GM19372 (cell line): ENCODE data around the gene TET1.
"Not testable (repeated sequence)": the region's sequence is repeated elsewhere in the genome, so short reads cannot be mapped to it uniquely, and the experiment has no call there.

Experiments
- ATAC-seq: cut with Tn5 transposase; IDR thresholded peaks from one replicate; pipeline ENCODE4 v1.9.1; 2021; ENCODE audit warnings: mild to moderate bottlenecking, low read depth, moderate library complexity; ENCODE audit not compliant: unreplicated experiment

The TET1 gene

DNA sequence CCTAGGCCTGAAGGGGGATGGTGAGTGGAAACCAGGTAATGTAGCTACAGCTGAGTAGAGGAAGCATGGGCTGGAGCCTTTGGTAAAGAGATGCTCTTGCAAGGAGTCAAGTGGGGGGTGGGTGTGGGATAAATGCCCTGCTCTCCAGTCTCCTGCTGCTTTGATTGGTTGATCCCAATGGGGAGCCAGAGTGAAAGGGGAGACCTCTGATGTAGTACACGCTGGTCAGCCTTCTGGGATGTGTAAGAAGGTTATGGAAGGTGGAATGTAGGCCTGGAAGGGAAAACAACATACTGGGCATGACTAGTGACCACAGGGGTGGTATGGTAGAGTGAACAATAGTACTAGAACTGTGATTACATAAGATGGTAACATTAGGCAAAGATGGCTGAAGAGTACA lies 44.3 kb downstream of the TET1 start:
- no peak for ATAC-seq

DNA sequence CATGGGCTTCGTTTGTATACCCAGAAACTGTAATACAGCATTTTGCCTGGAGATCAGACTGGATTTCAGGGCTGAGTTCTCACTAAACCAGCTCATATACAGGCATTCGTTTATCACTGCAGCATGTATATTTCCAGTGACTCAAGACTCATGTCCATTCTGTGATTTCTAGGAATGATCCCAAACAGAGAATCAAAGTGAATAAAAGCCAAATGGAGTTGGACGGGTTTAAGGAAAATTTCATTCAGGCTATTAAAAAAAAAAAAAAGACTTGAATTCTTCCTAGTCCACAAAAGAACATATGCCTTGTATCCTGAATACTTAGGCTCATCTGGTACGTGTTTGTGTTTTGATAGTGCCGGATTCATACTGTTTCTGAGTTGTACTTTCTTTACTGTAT lies 46.8 kb downstream of the TET1 start:
- ATAC-seq: no peak

- not testable (repeated sequence) for ATAC-seq
Measured at GRCh38 chr10:68610023-68610422, 49.9 kb downstream of the TET1 start.

DNA sequence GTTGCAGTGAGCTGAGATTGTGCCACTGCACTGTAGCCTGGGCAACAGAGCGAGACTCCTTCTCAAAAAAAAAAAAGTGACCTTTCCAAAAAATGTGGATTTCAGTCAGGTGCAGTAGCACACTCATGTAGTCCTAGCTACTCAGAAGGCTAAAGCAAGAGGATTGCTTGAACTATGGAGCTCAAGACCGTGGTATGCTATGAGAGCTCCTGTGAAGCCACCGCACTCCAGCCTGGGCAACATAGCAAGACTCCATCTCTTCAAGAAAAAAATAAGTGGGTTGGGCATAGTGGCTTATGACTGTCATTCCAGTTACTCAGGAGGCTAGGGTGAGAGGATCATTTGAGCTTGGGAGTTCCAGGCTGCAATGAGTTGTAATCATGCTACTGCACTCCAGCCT lies 51.1 kb downstream of the TET1 start:
- ATAC-seq: no peak

DNA sequence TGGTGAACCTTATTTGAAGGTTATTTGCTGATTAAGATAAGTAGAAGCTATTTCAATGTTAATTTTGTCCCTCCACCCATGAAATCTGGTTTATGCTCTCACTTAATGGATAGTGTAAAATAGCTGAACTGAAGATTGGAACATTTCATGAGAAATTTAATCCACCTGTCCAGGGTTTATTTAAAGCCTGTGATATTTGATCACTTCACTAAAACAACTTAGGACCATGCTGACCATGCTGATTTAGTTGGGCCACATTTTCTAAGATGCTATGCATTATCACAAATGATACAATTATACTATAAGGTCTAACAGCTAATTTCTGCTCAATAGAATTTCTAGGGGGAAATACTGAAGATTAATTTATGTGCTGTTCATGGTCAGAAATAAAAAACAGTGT lies 53.8 kb downstream of the TET1 start:
- not testable (repeated sequence) for ATAC-seq

- not testable (repeated sequence) for ATAC-seq
Measured at GRCh38 chr10:68617691-68618090, 57.6 kb downstream of the TET1 start.

- ATAC-seq: no peak
Measured at GRCh38 chr10:68618234-68618633, 58.1 kb downstream of the TET1 start.

DNA sequence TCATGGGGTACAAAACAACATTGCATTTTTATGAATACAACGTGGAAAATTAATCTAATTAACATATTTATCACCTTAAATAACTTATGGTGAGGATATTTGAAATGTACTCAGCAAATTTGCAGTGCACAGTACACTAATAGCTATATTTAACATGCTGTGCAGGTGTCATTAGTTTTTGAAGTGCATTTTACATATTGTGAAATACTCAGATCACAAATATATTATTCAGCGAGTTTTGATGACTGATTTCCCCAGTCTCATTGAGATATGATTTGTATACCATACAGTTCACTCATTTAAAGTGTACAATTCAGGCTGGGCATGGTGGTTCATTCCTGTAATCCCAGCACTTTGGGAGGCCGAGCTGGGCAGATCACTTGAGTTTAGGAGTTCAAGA lies 59.5 kb downstream of the TET1 start:
- no peak for ATAC-seq

DNA sequence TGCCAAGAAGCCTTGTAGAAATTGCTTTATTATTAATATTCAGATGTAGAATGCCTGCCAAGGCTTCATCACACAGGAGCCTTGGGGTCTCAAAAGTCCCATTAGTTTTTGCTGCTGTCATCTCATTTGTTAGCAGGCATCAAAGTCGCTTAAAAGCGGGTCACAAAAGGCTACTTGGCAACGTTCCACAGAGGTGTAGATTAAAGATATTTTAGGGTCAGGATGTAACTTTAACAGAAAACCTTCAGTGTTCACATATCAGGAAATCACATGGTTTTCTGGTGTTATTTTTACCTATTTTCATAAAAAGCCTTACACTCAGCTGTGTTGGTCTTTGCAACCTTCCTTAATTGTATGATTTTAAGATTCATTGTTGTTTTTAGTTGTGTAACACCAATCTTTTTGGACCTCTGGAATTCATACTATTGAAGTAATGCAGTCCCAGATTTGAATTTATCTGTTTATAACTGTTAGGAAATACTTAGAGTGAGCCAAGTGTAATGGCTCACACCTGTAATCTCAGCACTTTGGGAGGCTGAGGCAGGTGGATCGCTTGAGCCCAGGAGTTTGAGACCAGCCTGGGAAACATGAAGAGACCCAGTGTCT lies 65.3 kb downstream of the TET1 start:
- ATAC-seq: no peak

DNA sequence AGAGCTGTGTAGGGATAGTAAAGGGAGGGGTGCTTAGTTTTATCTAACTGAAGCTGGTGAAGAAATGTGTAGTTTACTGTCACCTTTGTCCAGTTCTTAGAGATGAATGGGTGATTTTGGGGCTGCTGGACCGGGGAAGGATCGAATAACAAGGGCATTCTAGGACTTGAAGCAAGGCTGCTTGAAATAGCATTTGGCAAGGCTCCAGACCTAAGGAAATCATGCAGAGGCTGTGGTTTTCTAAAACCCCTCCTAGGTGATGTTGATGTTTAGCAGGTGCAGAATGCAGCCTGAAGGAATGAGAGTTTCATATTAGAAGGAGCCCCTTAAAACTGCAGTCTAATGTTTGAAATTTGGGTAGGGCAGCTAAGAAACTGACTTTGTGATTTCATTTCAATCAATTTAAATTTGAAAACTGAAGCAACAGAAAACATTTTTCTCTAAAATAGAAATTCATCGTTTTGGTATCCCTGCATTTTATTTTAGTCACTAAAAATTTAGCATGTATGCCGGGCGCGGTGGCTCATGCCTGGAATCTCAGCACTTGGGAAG lies 68.5 kb downstream of the TET1 start:
- no peak for ATAC-seq

GRCh38 chr10:68632271-68632560 lies 72.1 kb downstream of the TET1 start:
- not testable (repeated sequence) for ATAC-seq

DNA sequence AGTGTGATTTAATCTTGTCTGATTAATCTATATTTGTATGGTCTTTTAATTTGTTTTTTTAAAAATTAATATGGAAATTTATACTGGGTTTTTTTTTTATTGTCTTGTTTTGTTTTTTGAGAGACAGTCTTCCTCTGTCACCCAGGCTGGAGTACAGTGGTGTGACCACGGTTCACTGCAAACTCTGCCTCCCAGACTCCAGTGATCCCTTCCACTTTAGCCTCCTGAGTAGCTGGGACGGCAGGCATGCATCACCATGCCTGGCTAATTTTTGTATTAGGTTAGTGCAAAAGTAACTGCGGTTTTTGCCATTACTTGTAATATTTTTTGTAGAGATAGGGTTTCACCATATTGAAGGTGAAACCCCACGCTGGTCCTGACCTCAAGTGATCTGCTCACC lies 73.1 kb downstream of the TET1 start:
- no peak for ATAC-seq

DNA sequence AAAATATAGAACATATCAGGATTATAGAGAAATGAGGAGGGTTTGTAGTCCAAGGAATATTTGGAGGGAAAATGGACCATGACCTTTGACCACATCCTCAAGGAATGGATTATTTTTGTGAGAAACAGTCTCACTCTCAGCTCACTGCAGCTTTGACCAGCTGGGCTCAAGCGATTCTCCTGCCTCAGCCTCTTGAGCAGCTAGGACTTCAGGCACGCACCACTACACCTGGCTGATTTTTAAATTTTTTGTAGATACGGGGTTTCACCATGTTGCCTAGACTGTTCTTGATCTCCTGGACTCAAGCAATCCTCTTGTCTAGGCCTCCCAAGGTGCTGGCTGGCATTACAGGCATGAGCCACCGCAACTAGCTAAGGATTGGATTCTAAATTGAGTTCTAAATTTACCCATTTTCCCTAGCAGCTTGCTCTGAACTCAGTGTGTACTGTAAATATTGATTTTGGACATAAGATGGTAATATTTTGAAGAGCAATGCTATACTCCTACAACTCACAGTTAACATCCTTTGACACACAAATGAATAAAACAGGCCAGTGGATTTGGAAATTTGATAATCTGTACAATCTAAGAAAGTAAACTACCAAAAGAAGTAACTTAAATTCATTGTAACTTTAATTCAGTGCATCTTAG lies 73.8 kb downstream of the TET1 start:
- ATAC-seq: no peak

- no peak for ATAC-seq
Measured at GRCh38 chr10:68636335-68636734, 76.2 kb downstream of the TET1 start.

DNA sequence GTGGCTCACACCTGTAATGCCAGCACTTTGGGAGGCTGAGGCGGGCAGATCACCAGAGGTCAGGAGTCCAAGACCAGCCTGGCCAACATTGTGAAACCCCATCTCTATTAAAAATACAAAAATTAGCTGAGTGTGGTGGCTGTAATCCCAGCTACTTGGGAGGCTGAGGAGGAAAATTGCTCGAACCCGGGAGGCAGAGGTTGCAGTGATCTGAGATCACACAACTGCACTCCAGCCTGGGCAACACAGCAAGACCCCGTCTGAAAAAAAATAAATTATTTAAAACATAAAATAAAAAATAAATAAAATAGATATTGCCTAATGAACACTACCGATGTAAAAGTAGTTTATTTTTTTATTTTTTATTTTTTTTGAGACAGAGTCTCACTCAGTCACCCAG lies 83.4 kb downstream of the TET1 start:
- not testable (repeated sequence) for ATAC-seq

- no peak for ATAC-seq
Measured at GRCh38 chr10:68647672-68648341, 87.7 kb downstream of the TET1 start.

DNA sequence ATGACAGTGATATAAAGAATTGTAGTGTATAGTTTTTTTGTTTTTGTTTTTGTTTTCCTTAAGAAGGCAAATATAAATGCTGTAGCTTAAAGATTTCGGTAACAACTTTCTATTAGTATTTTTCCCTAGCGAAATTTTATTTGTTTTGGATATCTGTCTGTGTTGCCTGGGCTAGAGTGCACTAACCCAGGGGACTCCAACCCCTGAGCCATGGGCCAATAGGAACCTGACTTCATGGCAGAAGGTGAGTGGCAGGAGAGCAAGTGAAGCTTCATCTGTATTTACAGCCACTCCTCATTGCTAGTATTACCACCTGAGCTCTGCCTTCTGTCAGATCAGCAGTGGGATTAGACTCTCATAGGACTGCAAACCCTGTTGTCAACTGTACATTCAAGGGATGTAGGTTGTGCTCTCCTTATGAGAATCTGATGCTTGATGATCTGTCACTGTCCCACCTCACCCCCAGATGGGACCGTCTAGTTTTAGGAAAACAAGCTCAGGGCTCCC lies 95.5 kb downstream of the TET1 start:
- ATAC-seq: no peak

- no peak for ATAC-seq
Measured at GRCh38 chr10:68665841-68666240, 105.7 kb downstream of the TET1 start.

DNA sequence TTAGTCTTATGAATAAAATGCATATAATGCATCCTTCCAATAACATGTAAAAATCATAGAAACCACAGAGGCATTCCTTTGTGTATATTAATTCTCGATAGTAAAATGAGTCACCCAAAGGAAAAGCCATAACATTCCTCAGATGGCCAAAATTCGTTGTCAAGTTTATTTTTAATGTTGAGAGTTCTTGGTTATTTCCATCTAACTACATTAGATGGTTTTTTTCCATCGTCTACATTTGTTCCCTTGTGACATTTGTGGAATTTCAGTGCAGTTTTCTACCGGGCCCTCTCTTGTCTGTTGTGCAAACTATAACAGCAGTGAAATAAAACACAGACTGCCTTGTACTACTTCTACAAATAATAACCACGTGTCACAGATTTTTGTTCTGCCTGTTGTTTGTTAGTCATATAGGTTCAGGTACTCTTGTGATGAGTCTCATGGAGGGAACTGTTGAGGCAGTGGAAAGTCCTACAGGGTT lies 106.2 kb downstream of the TET1 start:
- ATAC-seq: no peak

DNA sequence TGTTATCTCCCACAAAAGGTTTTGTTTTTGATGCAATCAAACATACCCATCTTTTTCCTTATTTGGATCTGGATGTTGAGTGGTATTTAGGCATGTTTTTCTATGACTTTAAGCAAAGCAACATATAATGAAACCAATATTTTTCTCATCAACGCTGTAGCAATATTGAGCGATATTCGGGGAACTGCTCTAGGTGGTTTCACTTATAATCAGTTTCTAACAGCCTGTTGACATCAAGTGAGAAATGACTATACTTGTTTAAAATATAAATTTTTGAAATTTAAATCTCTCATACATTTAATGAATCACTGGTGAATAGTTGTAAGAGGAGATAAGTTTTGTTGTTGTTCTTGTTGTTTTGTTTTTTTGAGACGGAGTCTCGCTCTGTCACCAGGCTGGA lies 108.1 kb downstream of the TET1 start:
- no peak for ATAC-seq

DNA sequence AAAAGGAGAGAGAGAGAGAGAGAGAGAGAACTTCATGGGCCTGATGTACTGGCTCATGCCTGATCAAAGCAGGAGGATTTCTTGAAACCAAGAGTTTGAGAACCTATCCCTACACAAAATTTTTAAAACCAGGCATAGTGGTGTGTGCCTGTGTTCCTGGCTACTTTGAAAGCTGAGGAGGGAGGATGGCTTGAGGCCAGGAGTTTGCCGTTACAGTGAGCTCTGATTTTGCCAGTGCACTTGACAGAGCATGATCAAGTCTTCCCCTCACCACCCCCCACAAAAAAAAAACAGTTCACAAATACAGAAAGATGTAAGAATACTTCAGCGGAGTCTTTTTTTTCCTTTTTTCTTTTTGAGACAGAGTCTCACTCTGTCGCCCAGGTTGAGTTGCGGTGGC lies 108.8 kb downstream of the TET1 start:
- ATAC-seq: no peak

GRCh38 chr10:68684413-68684812 lies 124.3 kb downstream of the TET1 start:
- ATAC-seq: no peak
